Lung microvascular endothelial cell (primary cell): ENCODE data around the gene MALRD1. TPM values are rescaled to one million over a fixed set of nuclear protein-coding genes. Genes with fewer than 3 reads are reported as not detected.

ENCODE experiments used
- DNase-seq, 2 donors: peaks; one replicate each; pipeline versions ENCODE4 v3.0.0 to v3.0.0-alpha.2; 2010; ENCODE audit warnings: low read depth in 2 of 2
- total RNA-seq: library from RNA; depleted of rRNA; stranded (reverse); fragments of >200 nt; gene quantifications from 2 replicates; pipeline ENCODE4 v1.2.1, GENCODE V29; 2014

The MALRD1 gene
- not detected in 2 replicates for total RNA-seq

GRCh38 chr10:19048489-19048888 lies at the start of gene MALRD1:
TSS of gene MALRD1 (plus strand) at chr10:19048801. CDS start at chr10:19048939, 138 bp downstream.
- DNase-seq: no peak

GRCh38 chr10:19003341-19003740 lies 45.3 kb upstream of the MALRD1 start:
- DNase-seq: peak in 1 of 2 donors; percentile 1

GRCh38 chr10:19012111-19012510 lies 36.5 kb upstream of the MALRD1 start:
- DNase-seq: no peak

- no peak for DNase-seq
These were observed 34.6 kb upstream of the MALRD1 start for GRCh38 chr10:19014034-19014433.

- DNase-seq: no peak
These were observed 34.1 kb upstream of the MALRD1 start for GRCh38 chr10:19014498-19014897.

- DNase-seq: no peak
These were observed 31.3 kb upstream of the MALRD1 start for GRCh38 chr10:19017116-19017890.

- no peak for DNase-seq
These were observed 27.4 kb upstream of the MALRD1 start for GRCh38 chr10:19021162-19021561.

GRCh38 chr10:19024611-19025010 lies 24.0 kb upstream of the MALRD1 start:
- DNase-seq: no peak

- DNase-seq: no peak
These were observed 16.8 kb upstream of the MALRD1 start for GRCh38 chr10:19031763-19032162.

GRCh38 chr10:19033741-19034140 lies 14.9 kb upstream of the MALRD1 start:
- no peak for DNase-seq

- DNase-seq: no peak
These were observed 7.4 kb upstream of the MALRD1 start for GRCh38 chr10:19041171-19041570.

- no peak for DNase-seq
These were observed 5.2 kb upstream of the MALRD1 start for GRCh38 chr10:19043431-19043830.

GRCh38 chr10:19046679-19047078 lies 1.9 kb upstream of the MALRD1 start:
- DNase-seq: no peak

GRCh38 chr10:19048891-19049290 lies 290 bp downstream of the MALRD1 start:
- no peak for DNase-seq

- no peak for DNase-seq
These were observed 966 bp downstream of the MALRD1 start for GRCh38 chr10:19049567-19049966.

GRCh38 chr10:19054289-19054835 lies 5.8 kb downstream of the MALRD1 start:
- no peak for DNase-seq

- DNase-seq: no peak
These were observed 9.4 kb downstream of the MALRD1 start for GRCh38 chr10:19058046-19058445.

- no peak for DNase-seq
These were observed 15.4 kb downstream of the MALRD1 start for GRCh38 chr10:19063986-19064385.

GRCh38 chr10:19071946-19072345 lies 23.3 kb downstream of the MALRD1 start:
- DNase-seq: no peak

GRCh38 chr10:19077276-19077675 lies 28.7 kb downstream of the MALRD1 start:
- no peak for DNase-seq

GRCh38 chr10:19096501-19097073 lies 48.0 kb downstream of the MALRD1 start:
- DNase-seq: no peak

- no peak for DNase-seq
These were observed 48.5 kb downstream of the MALRD1 start for GRCh38 chr10:19097151-19097550.

- no peak for DNase-seq
These were observed 50.2 kb downstream of the MALRD1 start for GRCh38 chr10:19098803-19099202.
